ENCODE measurements around the gene MAP7.
"Not testable (repeated sequence)": the region's sequence is repeated elsewhere in the genome, so short reads cannot be mapped to it uniquely, and the experiment has no call there.

GRCh38 chr6:136375836-136376235, 174.4 kb downstream of the MAP7 start:
- not testable (repeated sequence) for TF ChIP-seq EZH2phosphoT487 (IDR thresholded peaks at IDR 0.05; ENCODE audit: unreplicated experiment); CTCF (conservative IDR thresholded peaks at IDR 0.05; ENCODE audit: low read depth in 2 of 2); POLR2AphosphoS5 (IDR thresholded peaks at IDR 0.05; ENCODE audit: low read depth); EZH2 (IDR thresholded peaks at IDR 0.05; ENCODE audit: low read depth, unreplicated experiment); JUNB (IDR thresholded peaks at IDR 0.05; ENCODE audit: unreplicated experiment); NANOG (IDR thresholded peaks at IDR 0.05; ENCODE audit: borderline replicate concordance); REST (IDR thresholded peaks at IDR 0.05; ENCODE audit: unreplicated experiment)
